SH-SY5Y (cell line): ENCODE data around the gene SOCS1.

ENCODE experiments used
- GATA2 ChIP-seq: IDR thresholded peaks from 2 replicates; pipeline ENCODE4 v1.6.1; 2011; ENCODE audit warnings: mild to moderate bottlenecking, low read depth, low read length
- GATA3 ChIP-seq: IDR thresholded peaks from 2 replicates; pipeline ENCODE4 v1.6.1; 2011; ENCODE audit warnings: low read depth, mild to moderate bottlenecking, low read length, moderate library complexity

SOCS1 gene

DNA sequence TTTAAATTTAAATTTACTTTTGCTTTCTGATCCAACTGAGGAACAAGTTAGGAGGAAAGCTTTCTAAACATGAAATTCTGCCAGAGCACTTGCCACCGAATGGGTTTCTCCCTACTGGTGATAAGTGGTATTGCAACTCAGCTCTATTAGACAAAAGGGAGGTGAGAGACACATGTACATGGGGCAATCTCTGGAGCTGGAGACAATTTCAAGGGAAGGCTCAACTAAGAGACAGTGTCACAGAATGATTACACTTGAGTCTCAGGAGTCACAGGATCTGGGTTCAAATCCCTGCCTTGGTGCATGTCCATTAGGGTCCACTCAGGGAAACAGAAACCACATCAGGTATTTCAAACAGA, 37.4 kb downstream of the SOCS1 start:
- no peak for TF ChIP-seq GATA3

DNA sequence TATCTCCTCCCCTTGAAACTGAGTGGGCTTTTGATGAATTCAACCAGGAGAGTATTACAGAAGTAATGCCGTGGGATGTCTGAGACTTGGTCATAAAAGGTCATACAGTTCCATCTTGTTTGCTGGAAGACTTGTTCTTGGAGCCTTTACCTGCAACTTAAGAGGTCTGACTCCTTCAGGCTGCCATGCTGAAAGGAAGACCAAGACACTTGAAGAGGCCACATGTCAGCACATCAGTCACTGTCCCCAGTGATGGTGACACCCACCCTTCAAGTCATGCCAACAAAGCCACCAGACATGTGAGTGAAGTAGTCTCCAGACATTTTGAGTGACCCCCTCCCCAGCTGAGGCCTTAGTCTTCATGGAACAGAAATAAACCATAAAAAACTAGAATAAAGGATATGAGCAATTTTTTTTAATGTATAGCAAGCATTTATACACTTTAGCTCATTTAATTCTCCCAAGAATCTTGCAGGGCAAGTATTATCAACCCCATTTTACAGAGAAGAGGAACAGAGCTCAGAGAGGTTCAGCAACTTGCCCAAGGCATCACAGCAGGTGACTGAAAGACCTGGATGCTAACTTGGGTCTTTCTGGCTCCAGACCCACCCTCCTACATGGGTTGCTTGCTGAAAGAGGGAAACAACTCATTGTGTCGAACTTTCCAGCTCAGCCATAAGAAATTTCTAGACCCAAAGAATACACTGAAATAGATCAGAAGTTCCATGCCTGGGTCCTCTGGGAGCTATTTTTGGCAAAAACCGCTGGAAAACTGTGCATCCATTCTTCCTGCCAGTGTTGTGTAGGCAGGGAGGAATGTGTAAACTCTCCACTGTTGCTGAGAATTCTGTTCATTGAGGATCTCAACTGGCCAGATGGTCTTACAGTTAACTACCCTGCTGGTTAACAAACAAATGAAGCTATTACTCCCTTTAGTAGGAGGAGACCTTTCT, 38.1 kb downstream of the SOCS1 start:
- TF ChIP-seq GATA2, result no peak
- TF ChIP-seq GATA3, result no peak

DNA sequence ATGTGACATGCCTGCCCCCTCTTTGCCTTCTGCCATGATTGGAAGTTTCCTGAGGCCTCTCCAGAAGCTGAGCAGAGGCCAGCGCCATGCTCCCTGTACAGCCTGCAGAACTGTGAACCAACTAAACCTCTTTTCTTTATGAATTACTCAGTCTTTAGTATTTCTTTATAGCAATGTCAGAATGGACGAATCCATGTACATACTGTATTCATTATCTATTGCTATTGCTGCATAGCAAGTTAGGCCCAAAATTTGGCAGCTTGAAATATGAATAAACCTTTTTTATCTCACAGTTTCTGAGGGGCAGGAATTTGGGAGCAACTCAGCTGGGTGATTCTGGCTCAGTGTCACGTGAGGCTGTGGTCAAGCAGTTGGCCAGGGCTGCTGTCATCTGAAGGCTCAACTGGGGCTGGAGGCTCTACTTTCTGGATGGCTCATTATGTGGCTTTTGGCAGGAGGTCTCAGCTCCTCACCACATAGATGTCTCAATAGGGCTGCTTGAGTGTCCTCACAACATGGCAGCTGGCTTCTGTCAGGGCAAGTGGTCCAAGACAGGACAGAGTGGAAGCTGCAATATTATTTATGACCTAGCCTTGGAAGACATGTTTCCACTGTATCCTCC, 40.0 kb downstream of the SOCS1 start:
- TF ChIP-seq GATA2, result no peak

GRCh38 chr16:11213799-11214198, 42.2 kb downstream of the SOCS1 start:
- TF ChIP-seq GATA2, result no peak
- no peak for TF ChIP-seq GATA3

DNA sequence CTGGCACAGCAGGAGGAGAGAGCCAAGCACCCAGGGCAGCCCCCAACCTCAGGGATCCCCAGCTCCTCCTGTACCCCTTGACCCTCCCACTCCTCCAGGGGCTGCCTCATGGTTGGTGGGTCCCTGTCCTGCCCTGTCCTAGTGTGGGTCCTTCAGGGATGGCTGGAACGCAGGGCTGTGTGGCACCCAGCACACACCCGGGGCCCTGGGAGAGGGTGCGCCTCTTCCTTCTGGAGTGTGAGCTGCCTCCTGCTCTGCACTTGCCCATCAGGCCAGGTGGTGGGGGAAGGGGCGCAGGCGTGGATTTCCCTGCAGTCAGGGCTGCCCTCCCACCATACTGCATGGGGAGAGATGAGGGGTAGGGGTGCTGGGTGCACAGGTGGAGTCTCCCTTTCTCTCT, 42.6 kb downstream of the SOCS1 start:
- no peak for TF ChIP-seq GATA3
- no peak for TF ChIP-seq GATA2

DNA sequence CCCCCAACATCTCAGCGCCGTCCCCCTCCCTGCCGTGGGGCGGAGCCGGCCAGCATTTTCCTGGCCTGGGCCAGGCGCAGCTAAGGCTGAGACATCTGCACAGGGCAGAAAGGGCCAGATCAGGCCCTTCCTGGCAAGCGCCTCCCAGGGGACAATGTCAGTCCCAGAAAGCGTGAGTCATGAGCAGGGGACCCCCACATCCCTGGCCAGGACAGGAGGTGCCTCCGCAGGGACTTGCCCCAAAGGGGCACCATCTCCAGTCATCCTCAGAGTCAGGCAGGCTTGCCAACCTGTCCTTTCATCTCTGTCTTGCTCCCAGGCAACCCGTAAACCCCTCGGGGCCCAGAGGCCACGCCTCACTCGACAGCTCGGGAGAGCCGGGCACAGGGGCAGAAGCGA, 43.2 kb downstream of the SOCS1 start:
- no peak for TF ChIP-seq GATA3

GRCh38 chr16:11211977-11212797, 43.8 kb downstream of the SOCS1 start:
- TF ChIP-seq GATA3, result no peak
- peak; percentile 57 for TF ChIP-seq GATA2

DNA sequence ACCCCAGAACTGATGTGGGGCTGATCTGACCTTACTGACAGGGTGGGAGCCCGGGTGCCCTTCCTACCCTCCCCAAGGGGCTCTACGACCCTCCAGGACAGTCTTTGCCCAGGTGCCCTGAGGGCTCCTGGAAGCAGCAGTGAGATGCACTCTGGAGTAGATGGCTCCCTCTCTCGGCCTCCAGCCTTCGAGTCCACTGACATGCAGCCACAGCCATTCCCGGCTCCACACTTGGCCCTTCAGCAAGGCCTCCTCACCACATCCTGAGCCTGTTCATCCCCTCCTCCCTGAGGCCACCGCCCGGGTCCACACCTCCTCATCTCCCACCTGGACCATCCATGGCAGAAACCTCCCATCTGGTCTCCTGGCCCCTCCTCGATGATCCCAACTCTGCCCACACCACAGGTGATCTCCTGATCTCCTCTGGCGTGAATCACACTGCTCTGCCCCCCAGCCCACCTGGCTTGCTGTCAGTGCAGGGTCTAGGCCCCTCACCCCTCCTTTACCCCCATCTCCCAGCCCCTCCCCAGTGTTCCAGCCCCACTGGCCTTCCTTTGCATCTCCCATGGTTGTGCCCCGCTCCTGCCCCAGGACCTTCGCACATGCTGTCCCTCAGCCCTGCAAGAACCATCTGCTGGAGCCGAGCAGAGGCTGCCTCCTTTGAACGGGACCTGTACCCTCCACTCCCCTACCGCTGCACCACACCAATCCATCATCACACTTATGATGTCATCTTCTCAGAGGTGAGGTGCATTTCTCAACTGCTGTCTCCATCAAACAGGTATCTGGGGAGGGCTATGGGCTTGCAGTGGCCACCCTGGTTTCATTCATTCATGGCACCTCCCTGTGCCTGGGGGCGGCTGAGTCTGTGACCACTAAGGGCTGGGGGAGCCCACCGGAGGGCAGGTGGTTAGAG, 44.7 kb downstream of the SOCS1 start:
- no peak for TF ChIP-seq GATA3
- TF ChIP-seq GATA2, result no peak

DNA sequence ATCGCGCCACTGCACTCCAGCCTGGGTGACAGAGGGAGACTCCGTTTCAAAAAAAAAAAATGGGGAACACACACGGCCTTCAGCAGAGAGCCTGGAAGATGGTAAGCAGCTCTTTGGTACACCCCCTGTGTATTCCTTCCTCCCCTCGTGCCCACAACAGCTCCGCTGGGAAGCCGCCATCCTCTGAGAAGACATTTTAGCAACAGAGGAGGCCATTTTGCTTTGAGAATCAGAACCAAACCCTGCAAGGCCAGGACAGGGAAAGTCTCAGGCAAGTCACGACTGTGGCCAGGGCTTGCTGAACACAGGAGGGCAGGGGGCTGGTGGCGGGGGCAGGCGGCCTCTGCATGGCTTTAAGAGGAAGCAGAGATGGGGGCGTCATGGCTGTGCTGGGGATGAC, 45.7 kb downstream of the SOCS1 start:
- TF ChIP-seq GATA2, result no peak
- no peak for TF ChIP-seq GATA3

DNA sequence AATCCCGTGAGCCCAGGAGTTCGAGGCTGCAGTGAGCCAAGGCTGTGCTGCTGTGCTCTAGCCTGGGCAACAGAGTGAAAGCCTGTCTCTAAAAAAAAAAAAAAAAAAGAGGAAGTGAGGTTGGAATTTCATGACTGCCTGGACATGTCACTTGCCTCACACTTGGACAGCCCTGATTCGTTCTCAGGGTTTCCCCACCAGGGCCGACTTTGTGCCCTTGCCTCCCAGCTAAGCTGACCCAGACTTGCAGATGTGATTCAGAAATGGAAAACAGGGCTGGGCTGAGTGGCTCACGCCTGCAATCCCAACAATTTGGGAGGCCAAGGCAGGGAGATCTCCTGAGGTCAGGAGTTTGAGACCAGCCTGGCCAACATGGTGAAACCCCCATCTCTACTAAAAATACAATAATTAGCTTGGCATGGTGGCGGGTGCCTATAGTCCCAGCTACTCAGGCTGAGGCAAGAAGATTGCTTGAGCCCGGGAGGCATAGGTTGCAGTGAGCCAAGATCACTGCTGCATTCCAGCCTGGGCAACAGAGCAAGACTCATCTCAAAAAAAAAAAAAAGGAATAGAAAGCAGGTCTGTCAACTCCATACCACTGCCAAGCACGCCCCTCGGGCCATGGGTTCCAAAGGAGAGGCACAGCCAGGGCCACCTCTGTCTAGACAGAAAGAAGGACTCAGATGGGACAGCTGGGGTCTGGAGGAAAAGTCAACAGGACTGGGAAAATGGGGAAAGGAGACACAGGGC, 46.9 kb downstream of the SOCS1 start:
- no peak for TF ChIP-seq GATA3
- no peak for TF ChIP-seq GATA2

- TF ChIP-seq GATA2, result no peak
- no peak for TF ChIP-seq GATA3
Measured at GRCh38 chr16:11207646-11208045, 48.4 kb downstream of the SOCS1 start.

GRCh38 chr16:11205754-11206581, 50.0 kb downstream of the SOCS1 start:
- no peak for TF ChIP-seq GATA2
- TF ChIP-seq GATA3, result no peak

- TF ChIP-seq GATA3 (no peak), GATA2 (no peak)
Measured at GRCh38 chr16:11205065-11205699, 50.8 kb downstream of the SOCS1 start.
